ENCODE measurements around the gene EIF2B2.
"Not testable (repeated sequence)": the region's sequence is repeated elsewhere in the genome, so short reads cannot be mapped to it uniquely, and the experiment has no call there.

EIF2B2 gene

DNA sequence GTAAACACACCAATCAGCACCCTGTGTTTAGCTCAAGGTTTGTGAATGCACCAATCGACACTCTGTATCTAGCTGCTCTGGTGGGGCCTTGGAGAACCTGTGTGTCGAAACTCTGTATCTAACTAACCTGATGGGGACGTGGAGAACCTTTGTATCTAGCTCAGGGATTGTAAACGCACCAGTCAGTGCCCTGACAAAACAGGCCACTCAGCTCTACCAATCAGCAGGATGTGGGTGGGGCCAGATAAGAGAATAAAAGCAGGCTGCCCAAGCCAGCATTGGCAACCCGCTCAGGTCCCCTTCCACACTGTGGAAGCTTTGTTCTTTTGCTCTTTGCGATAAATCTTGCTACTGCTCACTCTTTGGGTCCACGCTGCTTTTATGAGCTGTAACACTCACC, 6.9 kb upstream of the EIF2B2 start:
- not testable (repeated sequence) for DNase-seq

DNA sequence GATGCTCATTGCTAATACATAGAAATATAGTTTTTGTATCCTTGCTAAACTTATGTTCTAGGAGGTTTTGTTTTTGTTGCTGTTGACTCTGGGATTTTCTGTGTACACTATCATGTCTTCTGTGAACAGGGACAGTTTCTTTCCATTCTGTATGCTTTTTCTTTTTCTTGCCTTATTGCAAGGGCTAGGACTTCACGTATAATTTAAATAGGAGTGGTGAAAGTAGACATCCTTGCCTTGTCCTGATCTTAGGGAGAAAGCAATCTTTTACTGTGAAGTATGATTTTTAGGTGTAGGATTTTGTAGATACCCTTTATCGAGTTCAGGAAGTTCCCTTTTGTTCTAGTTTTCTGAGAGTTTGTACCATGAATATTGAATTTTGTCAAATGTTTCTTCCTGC, 1.5 kb upstream of the EIF2B2 start:
- no peak for DNase-seq

DNA sequence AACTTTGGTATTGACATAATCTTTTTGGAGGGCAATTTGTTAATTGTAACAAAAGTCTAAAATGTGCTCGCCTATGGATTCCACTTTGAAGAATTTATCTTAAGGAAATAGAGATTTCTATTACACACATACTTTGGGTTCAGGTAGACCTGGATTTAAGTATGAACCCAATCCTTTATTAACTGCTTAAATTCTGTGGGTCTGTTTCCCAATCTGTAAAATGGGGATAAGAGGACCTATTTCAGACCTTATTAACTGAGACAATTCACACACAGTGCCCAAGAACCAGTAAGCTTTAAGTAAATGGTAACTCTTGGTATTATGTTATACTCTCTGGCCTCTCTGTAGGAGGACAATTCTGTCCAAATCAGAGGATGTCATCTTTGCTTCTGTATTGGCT, 822 bp upstream of the EIF2B2 start:
- no peak for DNase-seq

GRCh38 chr14:75003250-75004027, 718 bp downstream of the EIF2B2 start:
- no peak for DNase-seq

- DNase-seq: no peak
These were observed 2.6 kb downstream of the EIF2B2 start for GRCh38 chr14:75005357-75005756.

- no peak for DNase-seq
These were observed 6.5 kb downstream of the EIF2B2 start for GRCh38 chr14:75009176-75009575.

- DNase-seq: no peak
These were observed 7.9 kb downstream of the EIF2B2 start for GRCh38 chr14:75010472-75011093.

GRCh38 chr14:75011356-75011994, 8.8 kb downstream of the EIF2B2 start:
- DNase-seq: no peak

- DNase-seq: no peak
These were observed 10.6 kb downstream of the EIF2B2 start for GRCh38 chr14:75013290-75013689.

GRCh38 chr14:75015496-75015895, 12.8 kb downstream of the EIF2B2 start:
- DNase-seq: no peak

DNA sequence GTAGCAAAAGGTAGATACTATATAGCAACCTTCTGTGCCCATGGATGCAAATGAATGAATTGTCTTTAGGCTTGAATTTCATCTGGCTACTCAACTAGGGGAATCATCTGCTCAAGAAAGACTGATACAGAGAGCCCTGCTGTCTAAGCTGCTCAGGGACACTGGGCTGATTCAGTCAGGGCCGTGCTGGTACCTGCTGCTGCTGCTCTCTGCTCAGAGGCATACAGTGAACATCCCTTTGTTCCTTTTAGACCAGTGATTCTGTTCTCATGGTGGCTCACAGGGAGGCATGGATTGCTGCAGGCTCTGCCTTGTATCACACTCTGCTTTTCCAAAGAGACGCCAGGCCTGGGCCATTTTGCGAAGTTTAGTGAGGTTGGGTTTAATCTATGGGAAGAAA, 14.1 kb downstream of the EIF2B2 start:
- DNase-seq: no peak

- no peak for DNase-seq
These were observed 16.0 kb downstream of the EIF2B2 start for GRCh38 chr14:75018694-75019093.

DNA sequence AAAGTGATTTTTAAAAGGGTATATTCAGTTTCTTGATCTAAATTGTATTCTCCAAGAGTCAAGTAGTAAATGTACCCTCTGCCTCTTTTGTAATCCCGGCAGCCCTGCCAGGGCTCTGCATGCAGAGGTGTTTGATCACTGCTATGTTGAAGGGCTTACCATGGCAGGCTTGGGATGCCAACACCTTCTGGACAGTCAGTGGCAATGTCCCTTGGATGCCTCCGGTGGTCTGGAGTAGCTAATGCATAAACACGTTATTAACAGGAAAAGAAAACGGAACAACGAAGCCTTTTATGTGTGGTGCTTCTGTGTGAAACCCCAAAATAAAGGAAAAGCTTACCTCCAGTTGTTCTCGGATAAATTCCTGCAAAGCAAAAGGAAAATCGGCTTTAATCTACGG, 19.9 kb downstream of the EIF2B2 start:
- no peak for DNase-seq

- DNase-seq: no peak
These were observed 20.4 kb downstream of the EIF2B2 start for GRCh38 chr14:75023108-75023507.

DNA sequence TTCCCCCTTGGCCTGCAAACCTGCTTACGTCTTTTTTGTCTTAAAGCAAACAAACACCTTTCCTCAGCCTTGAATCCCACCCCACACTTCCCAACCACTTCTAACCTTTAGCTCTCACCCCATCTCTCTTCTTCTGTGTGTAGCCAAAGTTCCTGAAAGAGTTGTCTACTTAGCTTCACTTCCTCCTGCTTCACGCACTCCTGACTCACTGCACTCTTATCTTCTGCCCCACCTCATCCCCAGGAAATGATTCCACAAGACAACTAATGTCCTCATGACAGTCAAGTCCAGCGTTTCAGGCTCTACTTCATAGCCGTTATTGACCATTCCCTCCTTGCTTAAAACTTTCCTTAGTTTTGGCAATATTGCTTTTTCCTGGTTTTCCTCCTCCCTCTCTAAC, 22.4 kb downstream of the EIF2B2 start:
- no peak for DNase-seq

GRCh38 chr14:75025876-75026275, 23.2 kb downstream of the EIF2B2 start:
- DNase-seq: no peak

DNA sequence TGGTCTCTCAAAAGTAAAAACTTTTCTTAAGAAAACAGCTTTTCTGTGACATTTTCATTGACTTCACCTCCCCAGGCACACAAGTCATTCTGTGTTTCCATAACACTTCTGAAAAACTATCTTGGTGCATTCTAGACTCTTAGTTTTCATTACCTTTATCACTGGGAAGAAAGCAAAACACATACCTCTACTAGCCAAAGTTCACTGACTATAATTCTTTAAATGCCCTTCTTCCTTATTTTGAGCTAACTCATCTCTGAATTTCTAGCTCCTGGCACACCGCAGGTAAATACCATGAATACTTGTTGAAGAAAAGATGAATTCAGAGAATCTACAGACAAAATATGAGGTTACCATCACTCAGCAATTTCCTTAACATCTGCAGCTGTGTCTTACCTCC, 27.4 kb downstream of the EIF2B2 start:
- DNase-seq: no peak

DNA sequence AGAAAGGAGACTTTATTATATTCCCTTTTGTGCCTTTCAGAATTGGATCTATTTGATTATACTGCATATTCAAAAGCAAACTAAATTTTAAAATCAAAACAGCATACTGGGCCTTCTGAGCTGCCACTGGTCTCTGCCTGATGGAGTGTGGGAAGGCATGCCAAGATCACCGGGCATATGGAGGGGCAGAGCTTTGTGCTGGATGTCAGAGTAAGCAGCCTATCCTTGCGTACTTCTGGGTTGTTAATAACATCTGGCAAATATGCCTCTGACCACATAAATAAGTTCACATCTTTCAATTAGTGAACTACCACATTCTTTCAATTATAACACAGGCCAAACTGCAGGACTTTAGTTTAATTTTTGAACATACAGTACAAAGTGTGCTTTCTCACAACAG, 30.2 kb downstream of the EIF2B2 start:
- no peak for DNase-seq

DNA sequence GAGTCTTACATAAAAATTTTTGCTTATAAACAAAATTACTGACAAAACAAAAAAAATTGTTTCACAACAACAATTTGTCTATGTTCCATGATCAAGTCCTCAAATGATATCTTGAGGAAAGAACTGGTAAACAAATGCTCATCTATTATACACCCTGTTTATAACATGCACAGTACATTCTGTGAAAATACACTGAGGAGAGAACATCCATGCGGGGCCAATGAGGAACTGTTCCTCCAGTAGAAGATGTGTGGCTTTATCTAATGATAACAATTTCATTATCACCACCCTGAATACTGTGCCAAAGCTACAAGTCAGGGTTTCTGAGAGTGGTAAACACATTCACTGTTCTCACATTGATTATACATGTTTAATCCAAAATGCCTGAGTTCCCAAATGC, 37.8 kb downstream of the EIF2B2 start:
- DNase-seq: no peak

- no peak for DNase-seq
These were observed 38.2 kb downstream of the EIF2B2 start for GRCh38 chr14:75040959-75041358.

GRCh38 chr14:75041613-75042012, 38.9 kb downstream of the EIF2B2 start:
- DNase-seq: no peak

DNA sequence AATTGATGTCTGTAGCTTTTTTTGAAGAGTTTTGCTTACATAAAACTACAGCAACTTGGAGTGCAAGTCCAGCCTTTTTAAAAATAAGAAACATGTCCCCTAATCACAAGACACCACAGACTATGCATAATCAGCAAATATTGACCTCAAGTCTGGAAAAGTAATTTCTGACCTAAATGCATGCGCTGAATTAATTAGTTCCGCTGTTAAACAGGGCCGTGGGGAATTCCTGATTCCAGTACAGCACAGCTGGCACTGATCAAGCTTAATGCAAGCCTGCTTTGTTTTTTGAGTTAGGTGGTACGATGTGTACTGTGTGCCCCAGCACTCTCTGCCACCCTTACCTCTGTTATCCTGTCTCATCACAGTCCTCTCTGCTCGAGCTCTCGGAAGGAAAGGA, 39.3 kb downstream of the EIF2B2 start:
- DNase-seq: no peak

GRCh38 chr14:75044322-75044721, 41.6 kb downstream of the EIF2B2 start:
- DNase-seq: no peak

DNA sequence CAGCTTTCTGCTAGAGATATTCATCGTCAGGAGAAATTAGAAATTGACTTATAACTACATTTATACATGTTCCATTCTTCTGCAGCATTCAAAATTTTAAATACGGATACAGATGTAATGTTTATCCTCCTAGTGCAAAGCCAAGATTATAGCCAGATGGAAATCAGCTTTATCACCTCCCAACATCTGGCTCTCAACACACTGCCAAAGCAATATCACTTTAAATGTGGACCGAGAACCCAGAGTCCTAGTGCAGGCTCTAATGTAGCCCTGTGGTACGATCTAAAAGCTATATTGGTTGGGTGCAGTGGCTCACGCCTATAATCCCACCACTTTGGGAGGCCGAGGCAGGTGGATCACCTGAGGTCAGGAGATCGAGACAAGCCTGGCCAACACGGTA, 42.0 kb downstream of the EIF2B2 start:
- DNase-seq: no peak

All from NCI-H2029 treated with DMSO at 0.1 percent for 48 hours (cell line).